ACC112 (cell line): Measurements from ENCODE around the gene STK40.
A peak's percentile ranks its signal among the peaks of the same experiment; 100 is the strongest.

ENCODE experiments used
- H2AFZ ChIP-seq: fragments of 200-600 bp; sonication (generic); one replicate; pipeline ENCODE4 v1.6.0; 2017; ENCODE audit warnings: antibody characterized with exemption, low read length; ENCODE audit not compliant: unreplicated experiment
- H3K27ac ChIP-seq: fragments of 200-600 bp; sonication (generic); 2 replicates; pipeline ENCODE4 v1.5.1; 2014; ENCODE audit warnings: low read depth, mild to moderate bottlenecking, antibody characterized with exemption, low read length, moderate library complexity
- H3K27me3 ChIP-seq: fragments of 200-600 bp; sonication (generic); 2 replicates; pipeline ENCODE4 v1.6.1; 2014; ENCODE audit warnings: mild to moderate bottlenecking, antibody characterized with exemption, low read length, moderate library complexity, mixed read lengths; ENCODE audit not compliant: insufficient read depth
- H3K36me3 ChIP-seq: fragments of 200-600 bp; sonication (generic); 2 replicates; pipeline ENCODE4 v1.6.1; 2016; ENCODE audit warnings: mild to moderate bottlenecking, antibody characterized with exemption, low read length, moderate library complexity, mixed read lengths; ENCODE audit not compliant: insufficient read depth
- H3K4me1 ChIP-seq: fragments of 200-600 bp; sonication (generic); one replicate; pipeline ENCODE4 v1.6.1; 2016; ENCODE audit warnings: low read length, mixed read lengths; ENCODE audit not compliant: insufficient read depth, unreplicated experiment, control insufficient read depth
- H3K4me3 ChIP-seq: fragments of 200-600 bp; sonication (generic); 2 replicates; pipeline ENCODE4 v1.5.1; 2014; ENCODE audit warnings: mild to moderate bottlenecking, low read depth, low read length
- H3K79me2 ChIP-seq: fragments of 200-600 bp; sonication (generic); one replicate; pipeline ENCODE4 v1.6.0; 2016; ENCODE audit warnings: low read length; ENCODE audit not compliant: control insufficient read depth, unreplicated experiment, insufficient read depth

The STK40 gene

DNA sequence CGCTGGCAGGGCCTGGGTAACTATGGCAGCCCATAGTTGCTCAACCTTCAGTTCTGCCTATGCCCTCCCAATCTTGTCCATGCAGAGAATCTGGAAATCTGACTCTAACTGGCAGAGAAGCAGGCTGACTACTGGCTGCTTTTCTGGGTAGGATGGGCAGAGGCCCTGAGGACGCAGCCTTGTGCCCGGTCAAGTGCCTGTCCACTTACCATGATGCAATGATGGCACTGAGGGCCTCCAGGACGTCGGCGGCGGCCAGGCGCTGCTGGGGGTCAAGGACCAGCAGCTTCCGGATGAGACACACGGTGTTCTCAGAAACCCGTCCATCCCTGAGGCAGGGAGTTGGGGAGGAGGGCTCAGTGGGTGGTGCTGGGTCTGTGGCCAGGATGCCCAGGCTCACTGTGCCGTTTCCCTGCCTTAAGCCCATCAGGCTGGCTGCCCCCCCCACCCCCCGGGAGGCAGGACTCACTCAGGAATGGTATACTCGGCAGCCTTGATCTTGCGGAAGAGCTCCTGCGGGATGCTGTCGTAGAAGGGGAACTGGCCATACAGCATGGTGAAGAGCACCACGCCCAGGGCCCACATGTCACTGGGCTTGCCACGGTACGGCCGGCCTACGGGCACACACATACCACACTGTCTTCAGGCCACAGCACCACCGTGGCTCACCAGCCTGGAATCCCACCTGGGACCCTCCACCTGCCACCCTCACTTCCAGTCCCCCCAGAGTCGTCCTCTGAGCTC is 41.9 kb downstream of the STK40 start:
- H2AFZ ChIP-seq, result no peak overlapping the region
- no peaks in the 10 kb centered on the region for H3K27me3 ChIP-seq
- H3K4me3 ChIP-seq, result no peak overlapping the region
- no peaks in the 10 kb centered on the region for H3K79me2 ChIP-seq
- peak overlapping the region; percentile 86 for H3K27ac ChIP-seq
- 0 out of 2 replicates have a peak, but pooled peaks cover 4% of the 10 kb centered on the region for H3K36me3 ChIP-seq
- H3K4me1 ChIP-seq, result peaks cover 21% of the 10 kb centered on the region

DNA sequence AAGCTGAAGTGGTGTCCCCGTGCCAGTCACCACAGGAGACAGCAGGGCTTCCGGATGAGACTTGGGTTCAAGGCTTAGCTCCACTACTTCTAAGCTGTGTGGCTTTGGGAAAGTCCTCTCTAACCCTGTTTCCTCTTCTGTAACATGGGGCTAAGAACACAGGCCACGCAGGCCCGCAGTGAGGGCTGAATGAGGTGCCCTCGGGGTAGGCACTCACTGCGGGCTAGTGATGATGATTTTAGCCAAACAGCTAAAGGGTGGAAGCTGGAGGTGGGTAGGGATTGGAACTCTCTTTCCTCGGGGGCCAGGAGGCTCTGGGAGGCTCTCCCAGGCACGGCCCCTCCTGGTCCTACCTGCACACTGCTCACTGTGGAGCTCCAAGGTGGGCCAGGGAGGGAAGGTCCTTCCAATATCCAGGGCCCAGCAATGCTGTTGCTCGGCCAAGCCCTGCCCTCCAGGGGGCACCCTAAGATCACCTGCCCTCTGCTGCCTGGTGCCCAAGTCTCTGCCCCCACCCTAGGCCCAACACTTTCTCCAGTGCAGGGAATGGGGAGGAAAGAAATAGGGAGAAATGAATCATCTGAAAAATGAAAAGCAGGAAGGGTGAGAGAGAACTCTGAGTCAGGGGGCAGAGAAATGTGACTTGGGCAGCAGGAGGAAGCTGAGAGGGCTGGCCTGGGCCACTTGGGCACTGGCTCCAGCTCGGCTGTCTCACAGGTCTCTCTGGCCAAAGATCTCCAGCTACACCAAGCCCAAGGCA is 43.1 kb downstream of the STK40 start:
- Histone ChIP-seq H3K4me3 (no peak overlapping the region), H3K27ac (peak overlapping the region; percentile 86), H3K79me2 (no peaks in the 10 kb centered on the region), H2AFZ (no peak overlapping the region), H3K27me3 (no peaks in the 10 kb centered on the region), H3K36me3 (no peaks in the 10 kb centered on the region), H3K4me1 (peaks cover 17% of the 10 kb centered on the region)

GRCh38 chr1:36341626-36342320 is 44.0 kb downstream of the STK40 start:
- Histone ChIP-seq H3K27ac (0 out of 2 replicates have a peak overlapping the region, but pooled peaks have one; percentile 86), H3K36me3 (no peaks in the 10 kb centered on the region)

DNA sequence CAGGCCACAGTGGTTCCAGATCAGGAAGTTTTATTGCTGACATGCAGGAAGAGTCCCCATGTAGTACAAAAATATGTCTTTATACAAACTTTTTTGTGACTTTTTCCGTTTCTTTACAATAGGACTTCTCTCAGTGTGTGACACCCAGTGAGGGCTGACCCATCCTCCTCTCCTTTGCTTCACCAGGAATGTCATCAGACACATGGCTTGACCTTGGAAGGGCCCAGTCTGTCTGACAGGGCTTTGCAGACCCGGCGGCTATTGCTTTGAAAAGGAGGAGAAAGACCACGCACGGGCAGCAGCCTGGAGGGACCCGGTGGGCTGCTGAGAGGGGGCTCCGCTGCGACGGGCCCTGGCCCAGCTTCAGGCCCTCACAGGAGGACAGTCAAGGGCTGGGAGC is 46.1 kb downstream of the STK40 start:
- Histone ChIP-seq H3K4me1 (peaks cover 17% of the 10 kb centered on the region), H3K27ac (no peak overlapping the region), H3K27me3 (no peaks in the 10 kb centered on the region), H3K79me2 (no peaks in the 10 kb centered on the region), H3K36me3 (no peaks in the 10 kb centered on the region), H2AFZ (no peak overlapping the region), H3K4me3 (no peak overlapping the region)

More at GRCh38 chr1:36341626-36342320, 44.0 kb downstream of the STK40 start:
- no peak overlapping the region for H3K4me3 ChIP-seq
- H3K79me2 ChIP-seq, result no peaks in the 10 kb centered on the region
- no peak overlapping the region for H2AFZ ChIP-seq
- H3K4me1 ChIP-seq, result peaks cover 17% of the 10 kb centered on the region
- no peaks in the 10 kb centered on the region for H3K27me3 ChIP-seq

DNA sequence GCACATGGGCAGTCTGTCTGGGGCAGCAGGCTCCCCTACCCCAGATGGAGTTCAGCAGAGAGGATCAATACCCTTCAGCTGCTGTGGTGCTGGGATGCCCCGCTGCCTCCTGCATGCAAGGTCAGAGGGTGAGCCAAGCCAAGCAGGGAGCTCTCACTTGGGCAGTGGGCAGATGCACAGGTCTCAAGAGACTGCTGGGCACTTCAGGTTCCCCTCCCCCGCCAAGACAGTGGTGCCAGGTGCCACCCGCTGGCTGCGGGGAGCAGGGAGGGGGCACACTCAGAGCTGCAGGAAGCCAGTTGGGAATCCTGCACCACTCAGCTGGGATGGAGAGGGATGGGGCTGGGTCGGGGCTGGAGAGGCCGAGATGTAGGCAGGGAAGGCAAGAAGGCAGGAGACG is 46.5 kb downstream of the STK40 start:
- Histone ChIP-seq H3K79me2 (no peaks in the 10 kb centered on the region), H3K27ac (no peak overlapping the region), H3K27me3 (no peaks in the 10 kb centered on the region), H3K4me3 (no peak overlapping the region), H3K36me3 (no peaks in the 10 kb centered on the region), H3K4me1 (peaks cover 17% of the 10 kb centered on the region), H2AFZ (no peak overlapping the region)

DNA sequence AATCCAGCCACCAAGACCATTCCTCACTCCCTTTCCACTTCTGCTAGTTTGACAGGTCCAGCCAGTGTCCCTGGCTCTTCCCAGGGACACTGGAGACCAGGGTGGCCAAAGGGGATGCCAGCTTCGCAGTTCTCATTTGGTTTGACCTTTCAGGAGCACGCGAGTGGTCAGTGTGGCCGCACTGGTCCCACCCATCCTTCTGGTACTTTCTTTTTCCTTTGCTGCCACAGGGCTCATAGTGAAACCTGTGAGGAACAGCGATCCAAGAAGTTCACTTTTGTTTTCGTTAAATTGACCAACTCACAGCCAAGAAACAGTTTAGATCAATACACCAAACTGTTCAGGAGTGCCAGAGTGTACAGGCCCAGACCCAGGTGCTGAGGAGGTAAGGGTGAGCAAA is 47.9 kb downstream of the STK40 start:
- no peaks in the 10 kb centered on the region for H3K79me2 ChIP-seq
- H3K27ac ChIP-seq, result no peak overlapping the region
- H2AFZ ChIP-seq, result no peak overlapping the region
- H3K36me3 ChIP-seq, result no peaks in the 10 kb centered on the region
- no peaks in the 10 kb centered on the region for H3K27me3 ChIP-seq
- H3K4me3 ChIP-seq, result no peak overlapping the region
- peaks cover 6% of the 10 kb centered on the region for H3K4me1 ChIP-seq

GRCh38 chr1:36330940-36331339 is 54.8 kb downstream of the STK40 start:
- H3K4me3 ChIP-seq, result no peak overlapping the region
- no peaks in the 10 kb centered on the region for H3K36me3 ChIP-seq
- H3K27me3 ChIP-seq, result no peaks in the 10 kb centered on the region
- no peak overlapping the region for H2AFZ ChIP-seq
- H3K4me1 ChIP-seq, result peaks cover 5% of the 10 kb centered on the region
- H3K79me2 ChIP-seq, result no peaks in the 10 kb centered on the region
- H3K27ac ChIP-seq, result no peak overlapping the region

DNA sequence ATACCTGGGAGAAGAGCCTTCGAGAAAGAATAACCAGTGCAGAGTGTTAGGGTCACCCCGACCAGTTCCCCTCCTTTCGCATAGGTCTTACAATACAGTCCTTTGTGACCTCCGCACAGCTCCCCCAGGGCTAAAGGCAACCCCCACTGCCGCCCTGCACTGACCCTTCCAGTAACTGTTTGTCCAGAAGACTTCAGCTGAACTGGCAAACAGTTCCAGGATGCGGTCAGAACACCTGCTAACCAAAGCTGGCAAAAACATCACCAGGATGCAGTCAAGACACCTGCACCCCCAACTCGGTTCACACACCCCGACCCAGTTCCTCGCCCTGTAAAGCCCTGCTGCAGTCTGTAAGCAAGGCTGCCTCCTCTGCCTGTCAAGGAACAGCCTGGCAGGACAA is 55.9 kb downstream of the STK40 start:
- no peak overlapping the region for H3K4me3 ChIP-seq
- H2AFZ ChIP-seq, result no peak overlapping the region
- H3K4me1 ChIP-seq, result peaks cover 5% of the 10 kb centered on the region
- no peaks in the 10 kb centered on the region for H3K79me2 ChIP-seq
- H3K36me3 ChIP-seq, result no peaks in the 10 kb centered on the region
- H3K27me3 ChIP-seq, result no peaks in the 10 kb centered on the region
- H3K27ac ChIP-seq, result no peak overlapping the region

DNA sequence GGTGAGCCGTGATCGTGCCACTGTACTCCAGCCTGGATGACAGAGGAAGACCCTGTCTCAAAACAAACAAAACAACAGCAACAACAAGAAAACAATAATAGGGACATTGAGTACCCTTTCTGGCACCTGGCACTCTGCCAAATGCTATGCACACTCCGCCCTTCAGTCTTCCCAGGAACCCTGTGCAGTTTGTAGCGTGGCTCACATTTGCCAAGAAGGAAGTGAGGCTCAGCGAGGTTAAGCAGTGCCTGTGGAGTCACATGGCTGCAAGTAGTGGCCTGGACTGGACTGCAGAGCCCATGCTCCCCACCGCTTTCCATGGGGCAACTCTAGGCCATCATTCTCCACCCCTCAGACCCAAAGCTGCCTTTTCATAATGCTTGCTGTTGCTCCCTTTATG is 57.0 kb downstream of the STK40 start:
- Histone ChIP-seq H3K27me3 (no peaks in the 10 kb centered on the region), H3K27ac (no peak overlapping the region), H3K4me3 (no peak overlapping the region), H3K36me3 (no peaks in the 10 kb centered on the region), H3K4me1 (peaks cover 14% of the 10 kb centered on the region), H3K79me2 (no peaks in the 10 kb centered on the region), H2AFZ (no peak overlapping the region)

DNA sequence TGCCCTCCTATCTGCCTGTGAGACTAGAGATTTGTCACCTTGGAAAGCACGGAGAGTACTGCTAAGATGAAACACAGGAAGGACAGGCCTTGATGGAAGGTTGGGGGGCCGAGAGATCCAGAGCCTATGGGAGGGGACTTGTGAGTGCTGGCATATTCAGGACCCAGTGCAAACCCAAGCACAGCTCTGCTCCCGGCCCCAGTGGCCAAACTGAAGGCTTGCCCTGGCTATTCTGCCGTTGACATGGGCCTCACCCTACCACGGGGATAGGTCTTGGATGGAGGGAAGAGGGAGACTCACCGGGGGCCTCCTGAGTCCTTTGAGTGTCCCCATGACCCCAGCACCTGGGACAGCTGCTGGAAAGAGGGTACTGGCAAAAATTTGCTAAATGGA is 57.6 kb downstream of the STK40 start:
- peaks cover 14% of the 10 kb centered on the region for H3K4me1 ChIP-seq
- H3K36me3 ChIP-seq, result no peaks in the 10 kb centered on the region
- no peak overlapping the region for H2AFZ ChIP-seq
- no peak overlapping the region for H3K4me3 ChIP-seq
- no peaks in the 10 kb centered on the region for H3K79me2 ChIP-seq
- H3K27me3 ChIP-seq, result no peaks in the 10 kb centered on the region
- H3K27ac ChIP-seq, result no peak overlapping the region
